Suprapubic skin (tissue), 4 donors: ENCODE measurements around the gene SFT2D3.

ENCODE experiments used
- CTCF ChIP-seq, 2 donors: fragments of 200-600 bp in 1 of 2; fragments of 450-650 bp in 1 of 2; sonication (generic) in 1 of 2; IDR thresholded peaks; one replicate each; pipeline ENCODE4 v1.5.1; 2016 to 2019; ENCODE audit warnings: antibody characterized with exemption in 2 of 2, mild to moderate bottlenecking in 1 of 2, moderate library complexity in 1 of 2
- EP300 ChIP-seq: sonication (generic); formaldehyde crosslinking; IDR thresholded peaks from one replicate; pipeline ENCODE4 v1.6.1; 2017; ENCODE audit warnings: antibody characterized with exemption
- POLR2A ChIP-seq, 2 donors: fragments of 450-650 bp; IDR thresholded peaks; one replicate each; pipeline ENCODE4 v1.6.1; 2017; ENCODE audit warnings: antibody characterized with exemption in 2 of 2, mild to moderate bottlenecking in 2 of 2, moderate library complexity in 2 of 2
- POLR2AphosphoS5 ChIP-seq, 3 donors: sonication (generic); formaldehyde crosslinking; IDR thresholded peaks; one replicate each; pipeline ENCODE4 v1.6.1; 2017; ENCODE audit warnings: antibody characterized with exemption in 3 of 3

- TF ChIP-seq CTCF (IDR thresholded peaks at IDR 0.05) (no peak), POLR2A (IDR thresholded peaks at IDR 0.05) (no peak), POLR2AphosphoS5 (IDR thresholded peaks at IDR 0.05) (no peak), EP300 (no peak)
These were observed 637 bp upstream of the SFT2D3 start for GRCh38 chr2:127700527-127701192.
